ENCODE data around the gene TCF4.

Gene TCF4

GRCh38 chr18:55248495-55248894, 339.5 kb downstream of the TCF4 start:
- DNase-seq: no peak

DNA sequence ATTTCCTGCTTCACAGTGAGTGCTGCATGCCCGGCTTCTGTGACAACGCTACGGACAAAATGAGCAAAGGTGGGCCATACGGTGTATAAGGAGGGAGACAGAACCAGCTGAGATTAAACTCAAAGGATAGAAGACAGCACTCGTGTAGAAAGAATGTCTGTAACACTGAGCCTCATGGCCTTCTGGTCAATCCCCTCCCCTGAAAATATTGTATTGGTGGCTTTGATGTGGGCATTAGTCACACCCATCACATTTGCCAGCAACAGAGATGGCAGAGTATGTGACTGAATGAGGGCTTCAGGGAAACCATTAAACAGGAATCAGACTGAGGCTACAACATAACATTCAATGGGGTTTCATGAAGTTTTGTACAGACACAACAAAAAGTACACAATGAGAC, 341.0 kb downstream of the TCF4 start:
- no peak for DNase-seq

DNA sequence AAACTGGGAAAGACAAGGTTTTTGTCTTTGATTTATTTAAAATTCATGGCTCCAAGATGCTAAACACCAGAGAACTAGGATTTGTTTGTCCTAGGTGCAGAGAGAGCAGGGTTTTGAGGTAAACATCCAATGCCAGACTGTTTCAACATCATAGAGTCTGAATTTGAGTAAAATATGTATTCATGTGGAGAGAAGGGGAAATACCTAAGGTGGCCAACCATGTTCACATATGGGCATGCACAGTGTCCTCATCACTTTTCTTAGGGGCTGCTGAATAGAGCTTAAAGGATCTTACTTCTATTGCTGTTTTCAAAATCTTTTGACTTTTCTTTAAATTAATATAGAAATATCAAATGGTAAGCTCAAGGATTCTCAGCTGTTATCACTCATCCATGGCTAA, 341.7 kb downstream of the TCF4 start:
- no peak for DNase-seq

DNA sequence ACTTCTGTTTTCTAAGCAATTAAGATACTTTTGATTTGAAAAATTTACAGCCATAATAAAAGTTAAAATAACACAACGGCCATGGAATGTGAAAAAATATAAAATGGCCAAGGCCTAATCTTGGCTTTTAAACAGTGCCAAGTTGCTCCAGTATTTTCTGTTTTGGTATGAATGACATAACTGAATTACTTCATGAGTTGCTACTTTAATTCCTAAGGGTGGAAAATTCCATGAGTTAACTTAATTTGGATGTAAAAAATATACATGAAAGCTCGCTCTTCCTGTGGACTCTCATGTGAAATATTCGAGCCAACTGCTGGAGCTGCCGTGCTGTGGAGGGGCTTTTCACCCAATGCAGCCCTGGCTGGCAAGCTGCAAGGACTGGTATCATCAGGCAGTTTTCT, 342.8 kb downstream of the TCF4 start:
- no peak for DNase-seq

GRCh38 chr18:55244546-55244945, 343.4 kb downstream of the TCF4 start:
- DNase-seq: no peak

GRCh38 chr18:55243857-55244256, 344.1 kb downstream of the TCF4 start:
- no peak for DNase-seq

- DNase-seq: no peak
These were observed 344.7 kb downstream of the TCF4 start for GRCh38 chr18:55243255-55243654.

DNA sequence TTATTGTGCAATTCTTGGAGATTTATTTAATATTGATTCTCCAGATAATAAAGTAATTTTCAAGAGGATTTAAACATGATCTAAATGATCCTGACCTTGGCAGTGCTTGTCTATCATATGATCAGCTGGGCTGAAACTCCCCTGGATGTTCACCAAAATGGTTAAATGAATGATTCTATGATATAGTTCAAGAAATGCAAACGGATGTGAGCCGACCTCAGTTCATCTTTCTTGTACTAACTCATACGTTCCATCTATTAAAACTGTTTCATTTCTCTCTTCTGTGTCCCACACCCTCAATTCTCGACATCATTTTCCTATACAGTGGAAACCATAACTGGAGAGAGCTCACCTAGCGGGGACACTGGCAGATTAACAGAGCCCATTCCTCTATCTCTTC, 347.0 kb downstream of the TCF4 start:
- DNase-seq: no peak

GRCh38 chr18:55239740-55240139, 348.3 kb downstream of the TCF4 start:
- DNase-seq: no peak

DNA sequence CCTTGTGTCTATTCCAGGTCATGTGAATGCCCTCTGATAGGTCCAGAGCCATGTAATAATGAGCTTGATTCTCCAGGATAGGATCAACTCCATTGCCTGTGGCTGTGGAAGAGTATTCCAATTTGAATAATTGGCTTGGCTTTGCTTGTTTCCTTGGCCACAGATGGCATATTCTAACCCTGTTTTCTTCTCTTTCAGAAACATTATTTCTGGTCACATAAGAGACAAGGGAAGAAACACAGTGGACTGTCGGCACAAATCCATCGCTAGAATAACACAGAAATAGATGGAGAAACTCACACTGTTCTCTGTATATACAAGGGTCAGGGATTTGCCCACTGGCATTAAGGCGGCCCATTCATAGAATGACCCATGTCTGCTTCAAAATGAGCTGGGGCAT, 350.3 kb downstream of the TCF4 start:
- DNase-seq: no peak

DNA sequence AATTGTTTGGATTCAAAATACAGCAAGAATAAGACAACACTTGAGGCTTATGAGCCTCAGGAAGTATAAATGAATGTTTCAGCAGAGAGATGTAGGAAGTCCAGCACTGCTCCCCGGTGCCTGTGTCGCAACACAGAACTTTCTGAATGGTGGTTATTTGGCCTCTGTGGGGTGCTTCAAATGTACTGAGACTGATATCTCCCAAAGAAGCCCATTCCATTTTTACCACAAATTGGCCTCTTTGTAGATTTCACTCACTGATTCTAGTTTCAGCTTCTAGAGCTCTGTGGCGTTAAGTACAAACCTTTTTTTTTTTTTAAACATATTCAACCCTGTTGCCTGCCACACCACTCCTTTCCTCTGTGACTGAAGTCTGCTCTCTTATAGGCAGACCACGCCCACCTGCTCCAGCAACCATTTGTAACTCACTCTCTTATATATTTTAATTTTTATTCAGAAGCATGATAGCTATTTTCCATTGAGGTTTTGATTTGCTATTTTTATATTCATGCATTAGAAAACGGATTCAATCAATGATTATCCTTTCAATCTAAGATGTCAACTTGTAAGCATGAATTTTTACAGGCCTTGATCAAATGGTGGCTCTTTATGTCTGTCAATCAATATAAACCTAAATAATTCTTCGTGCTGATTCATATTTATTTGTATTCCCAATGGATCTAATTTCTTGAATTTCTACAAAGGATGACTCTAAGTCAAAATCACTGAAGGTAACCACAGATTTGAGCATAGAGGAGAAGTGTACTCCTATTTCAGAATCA, 351.7 kb downstream of the TCF4 start:
- no peak for DNase-seq

DNA sequence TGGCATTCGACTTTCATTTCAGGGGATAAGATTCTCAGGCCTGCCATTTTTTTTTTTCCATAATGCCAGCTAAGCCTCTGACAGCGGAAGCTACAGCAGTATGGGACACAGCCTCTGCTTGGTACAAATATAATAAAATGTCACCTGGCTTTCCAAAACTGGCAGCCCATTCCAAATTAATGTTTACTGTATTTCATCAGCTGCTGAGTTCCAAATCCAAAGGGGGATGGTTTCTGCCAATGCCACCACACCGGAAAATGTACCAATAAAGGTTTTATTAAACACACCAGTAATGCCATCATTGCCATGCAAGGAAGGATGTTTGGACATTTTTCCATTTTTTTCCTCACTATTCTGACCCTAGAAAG, 352.9 kb downstream of the TCF4 start:
- DNase-seq: no peak

DNA sequence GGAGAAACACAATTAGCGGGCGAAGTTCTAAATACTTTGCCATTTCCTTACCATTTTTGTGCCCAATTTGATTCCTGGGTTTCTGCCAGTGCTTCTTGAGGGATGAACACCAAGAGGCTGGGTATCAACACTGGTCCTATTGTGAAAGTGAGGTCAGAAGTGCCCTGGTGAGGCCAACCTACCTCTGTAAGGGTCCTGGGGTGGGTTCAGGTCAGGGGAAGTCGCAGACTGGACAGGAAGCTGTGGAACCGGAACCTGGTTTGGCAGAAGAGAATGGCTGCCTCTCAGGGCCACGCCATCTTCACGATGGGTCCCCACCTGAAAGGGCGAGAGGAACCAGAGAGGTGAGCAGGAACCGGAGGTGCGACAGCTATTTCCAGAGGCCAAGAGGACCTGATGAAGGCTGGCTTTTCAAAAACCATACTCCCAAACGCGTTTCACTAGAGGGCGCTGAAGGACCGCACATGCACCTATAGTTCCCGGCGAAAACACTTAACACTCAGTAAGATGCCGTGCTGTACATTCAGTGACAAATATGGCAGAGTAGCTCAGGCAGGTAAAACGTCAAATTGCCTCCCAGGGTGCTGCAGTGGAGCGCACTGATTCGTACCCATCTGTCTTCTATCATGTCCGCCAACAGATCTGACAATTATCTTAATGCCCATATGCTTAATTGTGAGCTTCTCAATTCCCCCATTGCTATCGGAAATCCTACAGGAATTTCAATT, 353.5 kb downstream of the TCF4 start:
- peak; percentile 23 for DNase-seq

GRCh38 chr18:55233857-55234256, 354.1 kb downstream of the TCF4 start:
- DNase-seq: no peak

DNA sequence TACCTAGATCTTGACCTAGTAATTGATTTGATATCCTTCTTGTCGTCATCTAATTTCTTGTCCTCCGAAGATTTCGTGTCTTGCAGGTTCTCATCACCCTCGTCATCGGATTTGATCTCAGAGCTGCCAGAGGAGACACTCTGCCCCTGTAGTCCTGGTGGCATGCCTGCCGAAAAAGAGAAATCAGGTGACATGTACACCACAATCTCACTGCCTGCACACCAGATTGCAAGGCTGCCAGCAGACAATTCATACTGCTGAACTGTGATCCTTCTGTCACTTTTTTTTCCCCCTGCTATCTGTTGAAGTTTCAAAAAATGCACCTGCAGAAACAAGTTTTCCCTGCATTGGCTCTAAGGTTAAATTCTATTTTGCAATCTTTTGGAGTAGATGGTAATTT, 355.5 kb downstream of the TCF4 start:
- no peak for DNase-seq

DNA sequence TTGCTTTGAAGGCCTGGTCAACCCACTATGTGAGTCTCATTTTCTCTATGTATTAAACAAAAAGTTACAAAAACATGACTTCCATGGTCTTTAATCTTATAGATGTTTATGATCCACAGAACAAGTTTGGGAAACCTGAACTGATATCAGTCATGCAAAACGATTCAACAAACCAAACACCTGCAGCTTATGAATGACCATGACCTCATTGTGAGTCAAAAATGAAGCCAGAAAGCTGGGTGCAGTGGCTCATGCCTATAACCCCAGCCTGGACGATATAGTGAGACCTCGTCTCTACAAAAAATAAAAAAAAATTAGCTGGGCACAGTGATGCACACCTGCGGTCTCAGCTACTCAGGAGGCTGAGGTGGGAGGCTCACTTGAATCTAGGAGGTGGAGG, 358.3 kb downstream of the TCF4 start:
- no peak for DNase-seq

DNA sequence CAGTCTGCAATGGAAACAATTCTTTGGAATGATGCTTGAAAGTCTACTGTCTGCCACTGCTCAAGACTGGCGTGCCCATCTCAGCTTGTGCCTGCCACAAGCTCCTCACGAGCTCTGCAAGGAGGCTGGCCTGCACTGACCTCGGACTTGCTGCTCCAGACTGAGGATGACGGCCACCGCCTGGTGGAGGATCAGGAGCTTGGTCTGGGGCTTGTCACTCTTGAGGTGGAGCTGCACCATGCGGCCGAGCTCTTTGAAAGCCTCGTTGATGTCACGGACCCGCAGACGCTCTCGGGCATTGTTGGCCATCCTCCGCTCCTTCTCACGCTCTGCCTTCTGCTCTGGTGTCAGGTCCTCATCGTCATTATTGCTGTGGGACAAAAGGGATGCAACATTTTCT, 359.3 kb downstream of the TCF4 start:
- no peak for DNase-seq

- DNase-seq: no peak
These were observed 359.8 kb downstream of the TCF4 start for GRCh38 chr18:55228191-55228590.

DNA sequence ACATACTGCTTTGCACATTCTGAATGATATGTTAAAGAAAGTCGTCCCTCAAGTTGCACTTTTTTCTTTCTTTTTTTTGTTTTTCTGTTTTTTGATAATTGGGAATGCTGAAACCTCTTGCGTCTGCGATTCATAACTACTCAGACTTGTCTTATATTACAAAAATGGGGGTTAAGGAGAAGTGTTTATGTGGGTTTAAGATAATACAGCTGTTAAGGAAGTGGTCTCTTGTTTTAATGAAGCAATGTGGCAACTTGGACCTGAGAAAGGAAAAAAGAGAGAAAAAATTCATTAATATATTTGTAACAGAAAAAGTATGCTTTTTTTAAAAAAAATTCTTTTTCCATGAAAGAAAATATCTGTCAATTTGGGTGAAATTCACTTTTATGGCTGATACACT, 360.2 kb downstream of the TCF4 start:
- DNase-seq: no peak

GRCh38 chr18:55226044-55226443, 361.9 kb downstream of the TCF4 start:
- no peak for DNase-seq

DNA sequence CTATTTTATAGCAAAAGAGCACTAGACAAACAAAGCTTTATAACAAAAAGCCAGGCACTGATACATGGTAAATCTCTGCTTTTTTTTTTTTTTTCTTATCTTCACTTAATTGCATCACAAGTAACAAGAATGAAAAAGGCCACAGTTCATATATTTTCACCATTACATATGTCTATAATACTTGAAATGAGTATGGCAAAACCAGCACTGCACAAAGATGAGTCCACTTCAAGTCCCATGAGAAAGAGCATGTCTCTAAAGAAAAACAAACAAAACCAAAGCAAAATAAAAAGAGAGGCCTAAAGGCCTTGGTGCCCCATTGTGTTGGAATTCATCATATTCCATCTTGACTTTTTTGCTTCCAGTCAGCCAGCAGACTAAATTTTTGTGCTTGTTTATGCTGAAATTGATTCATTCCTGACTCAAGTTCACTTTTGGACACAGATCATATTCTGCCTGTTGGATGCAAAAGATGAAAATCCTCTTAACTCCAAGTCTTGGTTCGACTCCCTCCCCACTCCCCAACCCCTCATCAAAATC, 363.8 kb downstream of the TCF4 start:
- DNase-seq: no peak

- no peak for DNase-seq
These were observed 366.4 kb downstream of the TCF4 start for GRCh38 chr18:55221622-55222021.

DNA sequence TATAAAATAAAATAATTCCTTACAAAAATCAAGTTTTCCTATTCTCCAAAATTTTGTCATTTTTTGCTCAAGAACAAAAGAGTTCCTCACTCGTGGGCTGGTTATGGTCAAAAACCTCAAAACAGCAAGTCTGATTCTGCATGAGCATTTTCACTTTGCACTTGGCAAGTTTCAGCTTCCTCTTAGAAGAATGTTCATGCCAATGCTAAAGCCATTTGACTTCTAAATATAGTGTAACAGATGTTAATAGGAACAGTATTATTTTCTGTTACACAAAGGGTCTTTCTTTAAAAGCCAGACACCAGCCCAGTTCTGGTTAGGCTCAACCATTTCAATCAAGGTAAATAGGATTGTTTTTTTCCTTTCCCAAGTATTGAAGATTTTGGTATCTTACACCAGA, 367.5 kb downstream of the TCF4 start:
- DNase-seq: no peak

GRCh38 chr18:55219823-55220222, 368.2 kb downstream of the TCF4 start:
- DNase-seq: no peak

DNA sequence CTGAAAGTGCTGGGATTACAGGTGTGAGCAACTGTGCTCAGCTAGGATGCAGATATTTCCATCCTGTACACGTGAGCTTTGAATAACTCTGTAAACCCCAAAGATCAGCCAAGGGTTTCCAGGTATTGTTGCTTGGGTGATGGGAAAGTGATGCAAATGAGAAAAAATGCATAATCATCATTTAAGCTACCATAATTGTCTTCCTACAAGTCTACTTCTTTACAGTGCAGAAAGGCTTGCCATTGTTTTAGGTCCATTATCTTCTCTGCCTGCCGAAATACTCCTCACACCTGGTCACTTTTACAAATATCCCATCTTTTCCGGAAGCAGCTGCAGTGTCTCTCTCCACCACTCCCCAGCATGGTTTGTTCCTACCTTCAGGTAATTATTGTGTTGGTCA, 368.9 kb downstream of the TCF4 start:
- DNase-seq: no peak

All from CD4-positive, alpha-beta T cell treated with Interleukin-12 subunit alpha and Interleukin-12 subunit beta, for 1 hour (primary cell).